Trophoblast cell (in vitro differentiated cells and primary cell): ENCODE measurements around the gene IFT27.

ENCODE experiments used
- DNase-seq, 2 donors: peaks; one replicate each; pipeline ENCODE4 v3.0.0-alpha.2; 2016
- H2AFZ ChIP-seq: 2 replicates; pipeline ENCODE4 v1.6.1; 2013; ENCODE audit warnings: low read length, moderate library complexity, mild to moderate bottlenecking; ENCODE audit not compliant: insufficient read depth, poor library complexity
- H2AK5ac ChIP-seq: 2 replicates; pipeline ENCODE4 v1.6.1; 2013; ENCODE audit warnings: mild to moderate bottlenecking, low read length
- H2BK120ac ChIP-seq: 2 replicates; pipeline ENCODE4 v1.6.1; 2013; ENCODE audit warnings: low read length, mild to moderate bottlenecking, moderate library complexity; ENCODE audit not compliant: insufficient read depth, poor library complexity
- H2BK12ac ChIP-seq: 2 replicates; pipeline ENCODE4 v1.6.1; 2013; ENCODE audit warnings: mild to moderate bottlenecking, low read length, moderate library complexity
- H2BK5ac ChIP-seq: 2 replicates; pipeline ENCODE4 v1.6.1; 2013; ENCODE audit warnings: low read length, low read depth, moderate library complexity, mild to moderate bottlenecking; ENCODE audit not compliant: poor library complexity
- H3K14ac ChIP-seq: 2 replicates; pipeline ENCODE4 v1.6.1; 2013; ENCODE audit warnings: mild to moderate bottlenecking, low read length
- H3K18ac ChIP-seq: 2 replicates; pipeline ENCODE4 v1.6.1; 2013; ENCODE audit warnings: mild to moderate bottlenecking, low read length
- H3K23ac ChIP-seq: 2 replicates; pipeline ENCODE4 v1.6.1; 2013; ENCODE audit warnings: low read length
- H3K27ac ChIP-seq: 2 replicates; pipeline ENCODE4 v1.5.1; 2013; ENCODE audit warnings: low read depth, mild to moderate bottlenecking, inconsistent platforms, low read length, moderate library complexity
- H3K27me3 ChIP-seq: 2 replicates; pipeline ENCODE4 v1.6.1; 2013; ENCODE audit warnings: inconsistent platforms, mild to moderate bottlenecking, low read length, moderate library complexity; ENCODE audit not compliant: insufficient read depth
- H3K36me3 ChIP-seq, 2 experiments: 1 replicate in 1 of 2; 2 replicates in 1 of 2; pipeline ENCODE4 v1.6.1; 2013; ENCODE audit warnings: low read length in 2 of 2, mild to moderate bottlenecking in 2 of 2, moderate library complexity in 1 of 2; ENCODE audit not compliant: insufficient read depth in 2 of 2, control insufficient read depth in 1 of 2
- H3K4ac ChIP-seq: 2 replicates; pipeline ENCODE4 v1.6.1; 2013; ENCODE audit warnings: low read depth, mild to moderate bottlenecking, low read length, moderate library complexity
- H3K4me1 ChIP-seq, 2 experiments: 1 replicate in 1 of 2; 2 replicates in 1 of 2; pipeline ENCODE4 v1.6.1; 2013; ENCODE audit warnings: low read length in 2 of 2, mild to moderate bottlenecking in 2 of 2, moderate library complexity in 1 of 2; ENCODE audit not compliant: insufficient read depth in 2 of 2, control insufficient read depth in 1 of 2
- H3K4me2 ChIP-seq: 2 replicates; pipeline ENCODE4 v1.6.1; 2013; ENCODE audit warnings: inconsistent platforms, mild to moderate bottlenecking, low read length, moderate library complexity
- H3K4me3 ChIP-seq: 2 replicates; pipeline ENCODE4 v1.5.1; 2013; ENCODE audit warnings: mild to moderate bottlenecking, low read depth, low read length, inconsistent platforms
- H3K79me1 ChIP-seq: one replicate; pipeline ENCODE4 v1.6.1; 2013; ENCODE audit warnings: low read length
- H3K79me2 ChIP-seq: 2 replicates; pipeline ENCODE4 v1.6.1; 2013; ENCODE audit warnings: low read length, mild to moderate bottlenecking; ENCODE audit not compliant: control insufficient read depth, insufficient read depth, poor library complexity
- H3K9ac ChIP-seq: 2 replicates; pipeline ENCODE4 v1.6.1; 2013; ENCODE audit warnings: mild to moderate bottlenecking, low read length
- H3K9me3 ChIP-seq: 2 replicates; pipeline ENCODE4 v1.6.1; 2013; ENCODE audit warnings: low read depth, mild to moderate bottlenecking, control low read depth, inconsistent platforms, low read length; ENCODE audit not compliant: insufficient read depth
- H4K12ac ChIP-seq: 2 replicates; pipeline ENCODE4 v1.6.1; 2013; ENCODE audit warnings: low read depth, mild to moderate bottlenecking, low read length, moderate library complexity
- H4K8ac ChIP-seq: 2 replicates; pipeline ENCODE4 v1.6.1; 2013; ENCODE audit warnings: low read depth, mild to moderate bottlenecking, low read length, moderate library complexity
- H4K91ac ChIP-seq: one replicate; pipeline ENCODE4 v1.6.1; 2013; ENCODE audit warnings: low read depth, mild to moderate bottlenecking, low read length, moderate library complexity
- WGBS: extraction: QIAGEN DNeasy Blood & Tissue Kit; methylation state at CpG from one replicate; pipeline ENCODE4 v1.1.7; 2013; ENCODE audit warnings: missing lambda C conversion rate; ENCODE audit not compliant: insufficient read length, insufficient coverage; ENCODE audit errors: extremely low coverage; 5-methylcytosine and 5-hydroxymethylcytosine counted together

The IFT27 gene

GRCh38 chr22:36809351-36809750 is 33.4 kb upstream of the IFT27 start:
- Histone ChIP-seq H4K12ac (no peak overlapping the region), H3K9ac (no peak overlapping the region), H3K4ac (no peak overlapping the region), H3K27me3 (peaks cover under 1% of the 10 kb centered on the region), H4K8ac (no peak overlapping the region), H2BK120ac (no peak overlapping the region), H3K23ac (no peak overlapping the region), H3K27ac (no peak overlapping the region), H2BK5ac (no peak overlapping the region), H3K79me2 (no peaks in the 10 kb centered on the region), H2BK12ac (no peak overlapping the region), H4K91ac (no peak overlapping the region), H3K79me1 (no peaks in the 10 kb centered on the region), H3K4me3 (no peak overlapping the region), H3K18ac (no peak overlapping the region), H3K4me1 (peaks cover 0 to 6% of the 10 kb centered on the region in 2 experiments), H2AK5ac (no peak overlapping the region), H3K9me3 (no peaks in the 10 kb centered on the region), H3K36me3 (no peaks in the 10 kb centered on the region), H2AFZ (no peak overlapping the region), H3K4me2 (no peak overlapping the region), H3K14ac (no peak overlapping the region)
- DNase-seq: no peak
- WGBS: no CpG with 5 or more reads among the region's 6 CpGs

- no CpG with 5 or more reads among the region's 1 CpG for WGBS
Observed at GRCh38 chr22:36808721-36809344, 32.9 kb upstream of the IFT27 start.

GRCh38 chr22:36807627-36808026 is 31.7 kb upstream of the IFT27 start:
- Histone ChIP-seq H4K12ac (no peak overlapping the region), H3K9me3 (no peaks in the 10 kb centered on the region), H4K8ac (no peak overlapping the region), H2BK5ac (no peak overlapping the region), H2AK5ac (no peak overlapping the region), H3K79me2 (no peaks in the 10 kb centered on the region), H3K4ac (no peak overlapping the region), H3K4me2 (no peak overlapping the region), H3K23ac (no peak overlapping the region), H3K9ac (no peak overlapping the region), H2BK120ac (no peak overlapping the region), H3K4me1 (peaks cover 0 to 6% of the 10 kb centered on the region in 2 experiments), H2AFZ (no peak overlapping the region), H4K91ac (no peak overlapping the region), H3K4me3 (no peak overlapping the region), H3K79me1 (no peaks in the 10 kb centered on the region), H3K36me3 (no peaks in the 10 kb centered on the region), H3K27me3 (no peaks in the 10 kb centered on the region), H3K18ac (no peak overlapping the region), H2BK12ac (no peak overlapping the region), H3K14ac (no peak overlapping the region), H3K27ac (no peak overlapping the region)
- no CpG with 5 or more reads among the region's 7 CpGs for WGBS
- DNase-seq: no peak

More at GRCh38 chr22:36808721-36809344, 32.9 kb upstream of the IFT27 start:
- no peak overlapping the region for H3K9ac ChIP-seq
- H3K27ac ChIP-seq: no peak overlapping the region
- no peak overlapping the region for H3K4me3 ChIP-seq
- no peak overlapping the region for H2BK5ac ChIP-seq
- H4K12ac ChIP-seq: no peak overlapping the region
- H2AFZ ChIP-seq: no peak overlapping the region
- no peak overlapping the region for H2BK12ac ChIP-seq
- no peak overlapping the region for H4K8ac ChIP-seq
- H3K79me2 ChIP-seq: no peaks in the 10 kb centered on the region
- DNase-seq: no peak
- H3K36me3 ChIP-seq: no peaks in the 10 kb centered on the region
- H3K23ac ChIP-seq: peak overlapping the region; percentile 30
- no peak overlapping the region for H2AK5ac ChIP-seq
- H3K4me2 ChIP-seq: no peak overlapping the region
- no peaks in the 10 kb centered on the region for H3K27me3 ChIP-seq
- no peak overlapping the region for H4K91ac ChIP-seq
- H3K18ac ChIP-seq: no peak overlapping the region
- no peaks in the 10 kb centered on the region for H3K79me1 ChIP-seq
- peaks cover 0 to 6% of the 10 kb centered on the region in 2 experiments for H3K4me1 ChIP-seq
- H2BK120ac ChIP-seq: no peak overlapping the region
- no peak overlapping the region for H3K4ac ChIP-seq
- H3K9me3 ChIP-seq: no peaks in the 10 kb centered on the region
- H3K14ac ChIP-seq: no peak overlapping the region

GRCh38 chr22:36806835-36807234 is 30.9 kb upstream of the IFT27 start:
- no peak overlapping the region for H2BK5ac ChIP-seq
- no peak overlapping the region for H2AK5ac ChIP-seq
- no peaks in the 10 kb centered on the region for H3K36me3 ChIP-seq
- H4K8ac ChIP-seq: no peak overlapping the region
- H3K79me2 ChIP-seq: no peaks in the 10 kb centered on the region
- no peak overlapping the region for H3K27ac ChIP-seq
- no peak for DNase-seq
- H3K14ac ChIP-seq: no peak overlapping the region
- H3K9me3 ChIP-seq: no peaks in the 10 kb centered on the region
- H3K79me1 ChIP-seq: no peaks in the 10 kb centered on the region
- H3K4ac ChIP-seq: no peak overlapping the region
- no peak overlapping the region for H4K12ac ChIP-seq
- WGBS: no CpG with 5 or more reads among the region's 6 CpGs
- no peak overlapping the region for H3K9ac ChIP-seq
- H2AFZ ChIP-seq: no peak overlapping the region
- H3K4me3 ChIP-seq: no peak overlapping the region
- H2BK120ac ChIP-seq: no peak overlapping the region
- no peak overlapping the region for H3K4me2 ChIP-seq
- no peak overlapping the region for H3K23ac ChIP-seq
- peaks cover 0 to 6% of the 10 kb centered on the region in 2 experiments for H3K4me1 ChIP-seq
- no peak overlapping the region for H4K91ac ChIP-seq
- no peak overlapping the region for H3K18ac ChIP-seq
- no peak overlapping the region for H2BK12ac ChIP-seq
- no peaks in the 10 kb centered on the region for H3K27me3 ChIP-seq
